ENCODE measurements around the gene HOXC9. TPM values are rescaled to one million over a fixed set of nuclear protein-coding genes. Genes with fewer than 3 reads are reported as not detected.

The HOXC9 gene
- total RNA-seq, 6 experiments from 2014 or later, result not detected

DNA sequence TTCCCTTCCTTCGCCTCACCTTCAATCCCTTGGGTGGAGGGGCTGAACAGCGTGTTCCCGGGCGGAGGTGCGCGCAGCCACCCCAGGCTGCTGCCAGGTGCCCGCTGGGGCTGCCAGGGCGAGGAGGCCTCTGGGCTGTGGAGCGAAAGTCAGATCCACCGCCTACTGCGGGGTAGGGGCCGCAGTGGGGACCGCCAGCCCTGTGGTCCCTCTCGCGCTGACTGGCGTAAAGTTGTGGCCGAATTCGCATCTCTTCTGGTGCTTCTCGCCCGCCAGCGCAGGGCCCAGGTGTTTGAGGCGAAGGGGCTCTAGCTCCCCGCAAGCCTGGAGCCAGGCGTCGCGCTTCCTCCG is 46.8 kb downstream of the HOXC9 start:
- H3K36me3 ChIP-seq, result no peaks in the 10 kb centered on the region
- intact Hi-C loops (cut with DNase I), result no loop called here
- WGBS (ENCODE audit: insufficient coverage, low coverage, low lambda C conversion rate, missing lambda C conversion rate), result 23% methylated on average over 15 of the region's 27 CpGs
- DNase-seq (no peak), ATAC-seq (no peak)
- TF ChIP-seq POLR2A (IDR thresholded peaks at IDR 0.05), result no peak
- TF ChIP-seq, protein P1, sequence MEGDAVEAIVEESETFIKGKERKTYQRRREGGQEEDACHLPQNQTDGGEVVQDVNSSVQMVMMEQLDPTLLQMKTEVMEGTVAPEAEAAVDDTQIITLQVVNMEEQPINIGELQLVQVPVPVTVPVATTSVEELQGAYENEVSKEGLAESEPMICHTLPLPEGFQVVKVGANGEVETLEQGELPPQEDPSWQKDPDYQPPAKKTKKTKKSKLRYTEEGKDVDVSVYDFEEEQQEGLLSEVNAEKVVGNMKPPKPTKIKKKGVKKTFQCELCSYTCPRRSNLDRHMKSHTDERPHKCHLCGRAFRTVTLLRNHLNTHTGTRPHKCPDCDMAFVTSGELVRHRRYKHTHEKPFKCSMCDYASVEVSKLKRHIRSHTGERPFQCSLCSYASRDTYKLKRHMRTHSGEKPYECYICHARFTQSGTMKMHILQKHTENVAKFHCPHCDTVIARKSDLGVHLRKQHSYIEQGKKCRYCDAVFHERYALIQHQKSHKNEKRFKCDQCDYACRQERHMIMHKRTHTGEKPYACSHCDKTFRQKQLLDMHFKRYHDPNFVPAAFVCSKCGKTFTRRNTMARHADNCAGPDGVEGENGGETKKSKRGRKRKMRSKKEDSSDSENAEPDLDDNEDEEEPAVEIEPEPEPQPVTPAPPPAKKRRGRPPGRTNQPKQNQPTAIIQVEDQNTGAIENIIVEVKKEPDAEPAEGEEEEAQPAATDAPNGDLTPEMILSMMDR (IDR thresholded peaks at IDR 0.05), result no peak
- no peaks in the 10 kb centered on the region for H3K4me1 ChIP-seq
- H3K27ac ChIP-seq, result no peak overlapping the region
- H3K9me3 ChIP-seq, result no peaks in the 10 kb centered on the region
- no peak overlapping the region for H3K4me3 ChIP-seq
- H3K27me3 ChIP-seq, result peaks cover 0 to 49% of the 10 kb centered on the region in 2 donors

DNA sequence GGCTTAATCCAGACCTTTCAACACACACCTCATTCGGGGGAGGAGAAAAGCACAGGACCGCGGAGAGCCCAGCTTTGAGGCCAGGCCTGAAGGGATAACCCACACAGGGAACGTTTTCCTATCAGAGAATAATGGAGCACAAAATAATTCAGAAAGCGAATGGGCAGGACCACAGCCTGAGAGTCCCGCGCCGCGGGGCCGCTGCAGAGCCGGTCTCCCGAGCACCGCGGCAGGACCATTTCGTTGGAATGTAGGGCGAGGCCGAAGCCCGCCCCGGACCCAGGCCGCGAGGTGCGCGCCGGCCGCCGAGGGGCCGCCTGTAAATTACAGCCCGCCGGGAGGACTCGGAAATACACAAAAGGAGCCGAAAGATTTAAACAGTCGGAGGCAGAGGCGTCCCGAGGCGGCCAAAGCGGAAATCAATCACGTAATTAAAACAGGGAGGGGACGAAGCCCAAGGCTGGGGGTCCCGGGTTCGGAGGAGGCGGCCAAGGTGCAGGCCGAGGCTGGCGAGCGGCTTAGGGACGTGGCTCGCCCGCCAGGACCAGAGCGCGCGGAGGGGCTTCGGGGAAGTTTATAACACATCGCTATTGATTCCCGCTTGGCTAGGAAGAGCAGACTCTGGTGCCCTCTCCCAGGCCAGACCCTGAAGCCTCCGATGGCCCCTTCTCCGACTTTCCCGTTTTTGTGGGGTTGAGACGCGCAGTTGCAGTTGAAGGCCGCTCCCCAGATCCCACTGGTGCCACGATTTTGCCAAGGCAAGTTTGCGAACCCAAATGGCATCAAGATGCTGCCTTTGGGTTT is 47.4 kb downstream of the HOXC9 start:
- no peak for ATAC-seq
- Histone ChIP-seq H3K4me1 (no peaks in the 10 kb centered on the region), H3K36me3 (no peaks in the 10 kb centered on the region), H3K27me3 (peaks cover 0 to 54% of the 10 kb centered on the region in 2 donors), H3K9me3 (no peaks in the 10 kb centered on the region), H3K27ac (no peak overlapping the region), H3K4me3 (no peak overlapping the region)
- WGBS (ENCODE audit: insufficient coverage, low coverage, low lambda C conversion rate, missing lambda C conversion rate), result 2% methylated on average over 29 of the region's 61 CpGs
- intact Hi-C loops (cut with DNase I), result no loop called here
- TF ChIP-seq POLR2A (IDR thresholded peaks at IDR 0.05), result no peak
- TF ChIP-seq, protein P1 (IDR thresholded peaks at IDR 0.05), result no peak
- no peak for DNase-seq

DNA sequence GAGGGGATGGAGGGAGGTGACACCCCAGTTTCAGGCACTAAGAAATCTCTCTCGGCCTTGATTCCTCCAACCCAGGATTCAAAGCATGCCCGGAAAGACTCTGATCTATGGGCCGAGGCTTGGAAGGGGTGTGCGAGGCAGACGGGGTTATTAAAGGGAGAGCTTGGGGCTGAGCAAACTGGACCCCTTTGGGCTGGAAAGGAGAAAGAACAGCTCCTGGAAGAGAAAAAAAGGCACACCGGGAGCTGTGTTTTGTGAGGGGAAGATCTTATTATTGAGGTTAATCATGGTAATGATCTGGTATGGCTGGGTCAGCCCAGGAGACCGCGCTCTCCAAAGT is 48.0 kb downstream of the HOXC9 start:
- Histone ChIP-seq H3K9me3 (no peaks in the 10 kb centered on the region), H3K27me3 (peaks cover 0 to 57% of the 10 kb centered on the region in 2 donors), H3K36me3 (no peaks in the 10 kb centered on the region), H3K4me1 (no peaks in the 10 kb centered on the region), H3K4me3 (no peak overlapping the region), H3K27ac (no peak overlapping the region)
- TF ChIP-seq, protein P1 (IDR thresholded peaks at IDR 0.05), result no peak
- intact Hi-C loops (cut with DNase I), result no loop called here
- DNase-seq (no peak), ATAC-seq (no peak)
- WGBS (ENCODE audit: insufficient coverage, low coverage, low lambda C conversion rate, missing lambda C conversion rate), result 24% methylated on average over 7 of the region's 8 CpGs

DNA sequence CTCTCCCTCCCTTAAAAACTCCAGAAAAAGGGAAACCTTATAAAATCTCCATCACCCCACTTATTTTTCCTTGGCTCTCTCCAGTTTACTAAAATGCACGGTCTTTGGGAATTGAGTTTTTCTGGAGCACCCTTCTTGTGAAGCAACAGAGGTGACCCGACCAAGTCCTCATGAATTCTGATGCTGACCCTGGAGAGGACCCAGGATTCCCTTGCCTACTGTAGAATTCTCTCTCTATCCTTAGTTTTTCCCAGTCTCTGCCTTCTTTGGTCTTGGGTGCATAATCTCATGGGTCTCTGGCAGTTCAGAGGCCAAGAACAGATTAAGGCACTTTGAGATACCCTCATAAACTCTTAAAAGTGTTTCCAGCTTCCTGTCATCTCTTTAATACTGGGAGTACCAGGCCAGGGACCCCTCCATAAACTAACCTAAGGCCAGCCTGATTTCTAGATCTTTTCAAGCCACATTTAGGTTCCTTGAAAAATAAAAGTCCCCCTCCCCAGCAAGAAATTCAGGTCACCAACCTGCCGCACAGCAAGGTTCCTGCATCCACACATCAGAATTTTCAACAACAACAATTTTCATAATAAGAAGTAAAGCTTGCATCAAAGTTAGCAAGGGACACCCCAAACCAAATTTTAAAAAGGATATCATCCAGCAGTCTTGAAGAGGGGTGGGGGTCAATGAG is 48.6 kb downstream of the HOXC9 start:
- intact Hi-C loops (cut with DNase I), result no loop called here
- Histone ChIP-seq H3K36me3 (no peaks in the 10 kb centered on the region), H3K27ac (no peak overlapping the region), H3K4me1 (no peaks in the 10 kb centered on the region), H3K27me3 (peaks cover 0 to 64% of the 10 kb centered on the region in 2 donors), H3K9me3 (no peaks in the 10 kb centered on the region), H3K4me3 (no peak overlapping the region)
- DNase-seq (no peak), ATAC-seq (no peak)
- no peak for TF ChIP-seq POLR2A (IDR thresholded peaks at IDR 0.05)
- TF ChIP-seq, protein P1 (IDR thresholded peaks at IDR 0.05), result no peak
- WGBS (ENCODE audit: insufficient coverage, low coverage, low lambda C conversion rate, missing lambda C conversion rate), result 10% methylated on average over 3 of the region's 3 CpGs
